ENCODE measurements around the gene NMNAT2. TPM values are rescaled to one million over a fixed set of nuclear protein-coding genes. Genes with fewer than 3 reads are reported as not detected.

Gene NMNAT2
- total and polyA plus RNA-seq, 2 donors (not counting 3 experiments of a cell fraction or from before 2014, with no cell fraction given), result 0.28 to 0.38 TPM

DNA sequence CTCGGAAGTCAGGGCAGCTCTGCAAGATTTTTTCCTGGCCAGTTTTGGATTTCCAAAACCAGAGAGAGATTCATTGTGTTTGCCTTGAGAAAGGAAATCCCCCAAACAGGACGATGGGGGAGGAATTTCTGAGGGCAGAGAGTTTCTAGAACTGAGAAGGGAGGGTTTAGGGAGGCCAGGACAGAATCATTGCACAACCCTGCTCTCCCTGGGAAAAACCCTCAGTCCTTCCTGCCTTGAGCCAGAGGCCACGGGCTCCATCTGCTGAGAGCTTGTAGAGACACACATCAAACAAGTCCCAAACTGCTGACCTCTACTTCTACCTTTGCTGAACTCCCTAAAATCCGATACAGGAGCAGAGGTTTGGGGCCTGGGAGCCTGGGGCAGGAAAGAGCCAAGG is 99.7 kb downstream of the NMNAT2 start:
- DNase-seq (ENCODE audit: low read depth, low spot score) (peak; percentile 61), FAIRE-seq (peak; percentile 21)
- Histone ChIP-seq H3K9me3 (replicated peaks; ENCODE audit: control insufficient read depth, insufficient read depth, low read length) (no peaks in the 10 kb centered on the region), H3K4me3 (replicated peaks in 1 of 3; ENCODE audit: insufficient read depth in 1 of 3, low read depth in 1 of 3, low read length in 3 of 3) (no peak overlapping the region), H4K20me1 (replicated peaks; ENCODE audit: control insufficient read depth, extremely low read depth, insufficient read depth, low read length) (no peaks in the 10 kb centered on the region), H3K4me1 (ENCODE audit: control insufficient read depth, extremely low read depth, insufficient read depth, low read length) (no peaks in the 10 kb centered on the region), H3K4me2 (ENCODE audit: insufficient read depth, low read length) (no peak overlapping the region), H3K36me3 (ENCODE audit: control insufficient read depth in 2 of 2, extremely low read depth in 1 of 2, insufficient read depth in 2 of 2, low read length in 2 of 2) (no peaks in the 10 kb centered on the region), H3K27me3 (ENCODE audit: control insufficient read depth in 2 of 2, insufficient read depth in 2 of 2, low read length in 2 of 2) (peaks cover 0 to 4% of the 10 kb centered on the region in 2 experiments), H2AFZ (ENCODE audit: low read depth, low read length) (no peak overlapping the region), H3K27ac (ENCODE audit: insufficient read depth, low read depth, low read length) (no peak overlapping the region), H3K79me2 (ENCODE audit: control insufficient read depth, insufficient read depth, low read length) (no peaks in the 10 kb centered on the region), H3K9ac (replicated peaks; ENCODE audit: extremely low read depth, insufficient read depth, low read length) (no peak overlapping the region), H3K9me1 (replicated peaks; ENCODE audit: control insufficient read depth, extremely low read depth, insufficient read depth, low read length) (no peaks in the 10 kb centered on the region)
- ChIA-PET POLR2A (no interaction called here), CTCF (interaction anchor here (0.9 to 2.4 kb wide), 12 partner anchors 10 to 356 kb away, joined by 3 to 24 read pairs (median 5); no protein-coding TSS in a partner anchor)
- TF ChIP-seq, protein P1, sequence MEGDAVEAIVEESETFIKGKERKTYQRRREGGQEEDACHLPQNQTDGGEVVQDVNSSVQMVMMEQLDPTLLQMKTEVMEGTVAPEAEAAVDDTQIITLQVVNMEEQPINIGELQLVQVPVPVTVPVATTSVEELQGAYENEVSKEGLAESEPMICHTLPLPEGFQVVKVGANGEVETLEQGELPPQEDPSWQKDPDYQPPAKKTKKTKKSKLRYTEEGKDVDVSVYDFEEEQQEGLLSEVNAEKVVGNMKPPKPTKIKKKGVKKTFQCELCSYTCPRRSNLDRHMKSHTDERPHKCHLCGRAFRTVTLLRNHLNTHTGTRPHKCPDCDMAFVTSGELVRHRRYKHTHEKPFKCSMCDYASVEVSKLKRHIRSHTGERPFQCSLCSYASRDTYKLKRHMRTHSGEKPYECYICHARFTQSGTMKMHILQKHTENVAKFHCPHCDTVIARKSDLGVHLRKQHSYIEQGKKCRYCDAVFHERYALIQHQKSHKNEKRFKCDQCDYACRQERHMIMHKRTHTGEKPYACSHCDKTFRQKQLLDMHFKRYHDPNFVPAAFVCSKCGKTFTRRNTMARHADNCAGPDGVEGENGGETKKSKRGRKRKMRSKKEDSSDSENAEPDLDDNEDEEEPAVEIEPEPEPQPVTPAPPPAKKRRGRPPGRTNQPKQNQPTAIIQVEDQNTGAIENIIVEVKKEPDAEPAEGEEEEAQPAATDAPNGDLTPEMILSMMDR (IDR thresholded peaks at IDR 0.05; ENCODE audit: extremely low read depth in 1 of 2, insufficient read depth in 1 of 2, low read depth in 1 of 2, low read length in 2 of 2), result peak; percentile 6 to 53
- TF ChIP-seq GATA2 (IDR thresholded peaks at IDR 0.05; ENCODE audit: insufficient read depth, insufficient read length, low read depth, low read length) (no peak), POLR2AphosphoS5 (IDR thresholded peaks at IDR 0.05; ENCODE audit: insufficient read depth, low read depth, low read length) (no peak), EZH2 (IDR thresholded peaks at IDR 0.05; ENCODE audit: borderline replicate concordance, low read depth, low read length, severe bottlenecking) (no peak), JUN (IDR thresholded peaks at IDR 0.05; ENCODE audit: borderline replicate concordance, insufficient read depth, insufficient read length, low read depth) (no peak), FOS (IDR thresholded peaks at IDR 0.05; ENCODE audit: borderline replicate concordance, insufficient read depth, low read length) (no peak), POLR2A (IDR thresholded peaks at IDR 0.05; ENCODE audit: low read depth, low read length) (no peak)
- TF ChIP-seq, protein P2, sequence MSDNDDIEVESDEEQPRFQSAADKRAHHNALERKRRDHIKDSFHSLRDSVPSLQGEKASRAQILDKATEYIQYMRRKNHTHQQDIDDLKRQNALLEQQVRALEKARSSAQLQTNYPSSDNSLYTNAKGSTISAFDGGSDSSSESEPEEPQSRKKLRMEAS (IDR thresholded peaks at IDR 0.05; ENCODE audit: insufficient read depth, insufficient read length), result no peak
- intact Hi-C loops (cut with micrococcal nuclease), result loop anchor here (1.0 to 5.0 kb wide), 2 partner anchors 37 to 356 kb away; no protein-coding TSS in a partner anchor
- no TSS peak for BruUV-seq (replicated peaks)
- dilution Hi-C loops (cut with MboI; ENCODE audit: extremely low pct_ligation_motif_present, low sequenced_read_pairs), result no loop called here
